GM19455 (cell line): ENCODE results near the gene TAF1B.
"Not testable (repeated sequence)": the region's sequence is repeated elsewhere in the genome, so short reads cannot be mapped to it uniquely, and the experiment has no call there.

ENCODE experiments used
- ATAC-seq: cut with Tn5 transposase; IDR thresholded peaks from one replicate; pipeline ENCODE4 v1.9.1; 2021; ENCODE audit not compliant: unreplicated experiment

The TAF1B gene

GRCh38 chr2:9879455-9880194 lies 36.4 kb downstream of the TAF1B start:
- ATAC-seq = no peak

- ATAC-seq = no peak
Measured at GRCh38 chr2:9883897-9884296, 40.6 kb downstream of the TAF1B start.

- ATAC-seq = no peak
Measured at GRCh38 chr2:9884436-9884835, 41.2 kb downstream of the TAF1B start.

- ATAC-seq = no peak
Measured at GRCh38 chr2:9885036-9885684, 41.9 kb downstream of the TAF1B start.

GRCh38 chr2:9887513-9887912 lies 44.2 kb downstream of the TAF1B start:
- no peak for ATAC-seq

- ATAC-seq = no peak
Measured at GRCh38 chr2:9889812-9890261, 46.6 kb downstream of the TAF1B start.

- ATAC-seq = no peak
Measured at GRCh38 chr2:9892236-9892635, 49.0 kb downstream of the TAF1B start.

GRCh38 chr2:9895669-9896590 lies 52.7 kb downstream of the TAF1B start:
- no peak for ATAC-seq

GRCh38 chr2:9897331-9897737 lies 54.1 kb downstream of the TAF1B start:
- ATAC-seq = no peak

- ATAC-seq = no peak
Measured at GRCh38 chr2:9897846-9898245, 54.6 kb downstream of the TAF1B start.

GRCh38 chr2:9905413-9905812 lies 62.1 kb downstream of the TAF1B start:
- ATAC-seq = no peak

GRCh38 chr2:9907402-9907801 lies 64.1 kb downstream of the TAF1B start:
- ATAC-seq = no peak

- ATAC-seq = no peak
Measured at GRCh38 chr2:9908639-9909038, 65.4 kb downstream of the TAF1B start.

- ATAC-seq = no peak
Measured at GRCh38 chr2:9909106-9909505, 65.8 kb downstream of the TAF1B start.

- ATAC-seq = no peak
Measured at GRCh38 chr2:9910699-9911098, 67.4 kb downstream of the TAF1B start.

GRCh38 chr2:9912468-9912867 lies 69.2 kb downstream of the TAF1B start:
- no peak for ATAC-seq

- ATAC-seq = peak; percentile 96
Measured at GRCh38 chr2:9914384-9915065, 71.3 kb downstream of the TAF1B start.

- no peak for ATAC-seq
Measured at GRCh38 chr2:9918275-9918674, 75.0 kb downstream of the TAF1B start.

- no peak for ATAC-seq
Measured at GRCh38 chr2:9919512-9919911, 76.2 kb downstream of the TAF1B start.

- not testable (repeated sequence) for ATAC-seq
Measured at GRCh38 chr2:9927020-9927419, 83.7 kb downstream of the TAF1B start.

GRCh38 chr2:9937258-9937657 lies 94.0 kb downstream of the TAF1B start:
- no peak for ATAC-seq
